ENCODE data around the gene RALBP1.

Gene RALBP1

DNA sequence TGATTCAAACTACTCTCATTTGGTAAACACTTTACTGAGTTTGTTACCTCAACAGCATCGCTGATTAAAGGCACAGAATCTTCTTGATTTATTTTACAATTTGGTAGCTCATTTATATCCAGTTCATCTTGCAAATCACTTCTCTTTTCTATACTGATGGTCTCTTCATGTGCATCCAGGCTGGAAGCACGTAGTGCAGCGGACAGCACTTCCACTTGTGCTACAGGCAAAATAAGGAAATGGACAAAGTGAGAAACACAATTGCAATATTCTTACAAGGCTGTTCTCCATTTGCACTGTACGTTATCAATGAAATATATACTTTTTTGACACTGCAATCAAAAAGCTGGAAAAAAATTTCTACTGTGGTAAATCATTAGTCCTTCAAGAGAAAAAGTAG is 88.0 kb downstream of the RALBP1 start:
- TF ChIP-seq, protein P1, sequence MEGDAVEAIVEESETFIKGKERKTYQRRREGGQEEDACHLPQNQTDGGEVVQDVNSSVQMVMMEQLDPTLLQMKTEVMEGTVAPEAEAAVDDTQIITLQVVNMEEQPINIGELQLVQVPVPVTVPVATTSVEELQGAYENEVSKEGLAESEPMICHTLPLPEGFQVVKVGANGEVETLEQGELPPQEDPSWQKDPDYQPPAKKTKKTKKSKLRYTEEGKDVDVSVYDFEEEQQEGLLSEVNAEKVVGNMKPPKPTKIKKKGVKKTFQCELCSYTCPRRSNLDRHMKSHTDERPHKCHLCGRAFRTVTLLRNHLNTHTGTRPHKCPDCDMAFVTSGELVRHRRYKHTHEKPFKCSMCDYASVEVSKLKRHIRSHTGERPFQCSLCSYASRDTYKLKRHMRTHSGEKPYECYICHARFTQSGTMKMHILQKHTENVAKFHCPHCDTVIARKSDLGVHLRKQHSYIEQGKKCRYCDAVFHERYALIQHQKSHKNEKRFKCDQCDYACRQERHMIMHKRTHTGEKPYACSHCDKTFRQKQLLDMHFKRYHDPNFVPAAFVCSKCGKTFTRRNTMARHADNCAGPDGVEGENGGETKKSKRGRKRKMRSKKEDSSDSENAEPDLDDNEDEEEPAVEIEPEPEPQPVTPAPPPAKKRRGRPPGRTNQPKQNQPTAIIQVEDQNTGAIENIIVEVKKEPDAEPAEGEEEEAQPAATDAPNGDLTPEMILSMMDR (IDR thresholded peaks at IDR 0.05; ENCODE audit: low read depth, low read length) = no peak
- no peak overlapping the region for H3K4me3 ChIP-seq (ENCODE audit: low read depth, low read length)
- in situ Hi-C loops (cut with HindIII; ENCODE audit: low sequenced_read_pairs) = no loop called here
- DNase-seq (ENCODE audit: low read depth, low spot score) = no peak

DNA sequence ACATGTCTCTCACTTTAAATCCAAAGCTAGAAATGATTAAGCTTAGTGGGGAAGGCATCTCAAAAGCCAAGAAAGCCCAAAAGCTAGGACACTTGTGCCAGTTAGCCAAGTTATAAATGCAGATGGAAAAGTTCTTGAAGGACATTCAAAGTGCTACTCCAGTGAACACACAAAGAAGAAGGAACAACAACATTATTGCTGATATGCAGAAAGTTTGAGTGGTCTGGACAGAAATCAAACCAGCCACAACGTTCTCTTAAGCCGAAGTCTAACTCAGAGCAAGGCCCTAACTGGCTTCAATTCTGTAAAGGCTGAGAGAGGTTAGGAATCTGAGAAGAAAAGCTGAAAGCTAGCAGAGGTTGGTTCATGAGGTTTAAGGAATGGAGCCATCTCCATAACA is 90.1 kb downstream of the RALBP1 start:
- DNase-seq (ENCODE audit: low read depth, low spot score) = no peak
- H3K4me3 ChIP-seq (ENCODE audit: low read depth, low read length) = no peak overlapping the region
- TF ChIP-seq, protein P1 (IDR thresholded peaks at IDR 0.05; ENCODE audit: low read depth, low read length) = no peak
- in situ Hi-C loops (cut with HindIII; ENCODE audit: low sequenced_read_pairs) = no loop called here

DNA sequence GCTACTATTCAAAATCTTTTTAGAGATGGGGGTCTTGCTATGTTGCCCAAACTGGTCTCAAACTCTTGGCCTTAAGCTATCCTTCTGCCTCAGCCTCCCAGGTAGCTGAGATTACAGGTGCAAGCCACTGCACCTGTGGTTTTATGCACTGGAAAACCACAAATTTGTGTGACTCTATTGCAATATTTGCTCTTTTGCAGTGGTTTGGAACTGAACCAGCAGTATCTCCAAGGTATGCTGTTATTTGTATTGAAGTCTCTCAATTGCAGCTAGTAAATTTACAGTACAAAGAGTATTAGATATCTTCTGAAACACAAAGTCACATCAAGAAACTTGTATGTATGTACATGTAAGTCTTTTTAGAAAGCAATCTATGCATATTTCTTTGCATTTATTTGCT is 92.9 kb downstream of the RALBP1 start:
- TF ChIP-seq, protein P1 (IDR thresholded peaks at IDR 0.05; ENCODE audit: low read depth, low read length) = no peak
- no peak for DNase-seq (ENCODE audit: low read depth, low spot score)
- in situ Hi-C loops (cut with HindIII; ENCODE audit: low sequenced_read_pairs) = no loop called here
- H3K4me3 ChIP-seq (ENCODE audit: low read depth, low read length) = no peak overlapping the region

DNA sequence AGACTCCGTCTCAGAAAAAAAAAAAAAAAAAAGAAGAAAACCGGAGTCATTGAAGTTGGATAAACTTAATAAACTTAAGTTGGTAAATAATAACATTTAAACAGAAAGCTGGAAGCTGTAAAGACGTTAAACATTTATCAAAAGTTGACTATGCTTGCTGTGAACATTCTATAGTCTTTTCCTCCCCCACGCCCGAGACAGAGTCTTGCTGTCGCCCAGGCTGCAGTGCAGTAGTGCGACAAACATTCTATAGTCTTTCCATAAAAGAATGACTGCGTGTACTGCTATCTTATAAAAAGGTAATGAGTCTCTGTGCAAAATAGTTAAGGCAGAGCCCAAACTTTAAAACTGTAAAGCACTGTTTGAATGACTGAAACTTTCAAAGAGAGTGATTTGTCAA is 93.9 kb downstream of the RALBP1 start:
- in situ Hi-C loops (cut with HindIII; ENCODE audit: low sequenced_read_pairs) = no loop called here
- no peak for DNase-seq (ENCODE audit: low read depth, low spot score)
- no peak overlapping the region for H3K4me3 ChIP-seq (ENCODE audit: low read depth, low read length)
- TF ChIP-seq, protein P1 (IDR thresholded peaks at IDR 0.05; ENCODE audit: low read depth, low read length) = no peak

DNA sequence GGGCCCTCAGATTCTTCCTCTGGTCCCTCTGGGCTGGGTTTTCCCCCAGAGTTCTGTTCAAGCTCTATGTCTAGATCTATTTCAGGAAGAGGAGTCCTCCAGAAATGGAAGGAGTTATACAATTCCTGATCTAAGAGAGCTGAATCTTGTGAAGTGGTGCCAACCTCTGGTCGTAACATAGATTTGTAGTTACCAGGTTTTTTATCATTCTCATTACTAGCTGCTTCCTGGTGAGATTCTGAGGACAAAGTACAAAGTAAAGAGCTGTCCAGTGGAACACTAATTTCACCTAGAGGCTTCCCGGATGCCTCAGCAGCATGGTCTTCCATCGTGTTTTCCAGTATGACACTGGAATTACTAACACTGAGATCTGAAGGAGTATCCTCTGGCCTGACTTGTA is 94.9 kb downstream of the RALBP1 start:
- in situ Hi-C loops (cut with HindIII; ENCODE audit: low sequenced_read_pairs) = no loop called here
- no peak for DNase-seq (ENCODE audit: low read depth, low spot score)
- H3K4me3 ChIP-seq (ENCODE audit: low read depth, low read length) = no peak overlapping the region
- TF ChIP-seq, protein P1 (IDR thresholded peaks at IDR 0.05; ENCODE audit: low read depth, low read length) = no peak

DNA sequence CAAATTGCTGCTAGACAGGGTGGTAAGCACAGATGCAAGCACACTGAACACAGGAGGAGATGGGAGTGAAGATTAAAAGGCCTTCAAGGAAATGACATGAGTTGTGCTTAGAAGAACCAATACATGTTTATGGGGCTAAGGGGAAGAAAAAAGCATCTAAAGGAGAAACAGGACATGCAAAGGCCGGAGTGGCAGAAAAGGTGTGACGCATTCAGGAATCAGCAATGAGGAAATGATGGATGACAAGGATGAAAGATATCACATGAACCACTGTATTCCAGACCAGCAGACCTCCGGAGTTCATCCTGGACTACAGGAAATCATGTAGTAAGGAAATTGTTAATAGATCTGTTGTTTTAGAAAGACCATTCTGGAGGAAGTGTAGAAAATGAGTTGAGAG is 96.2 kb downstream of the RALBP1 start:
- no peak overlapping the region for H3K4me3 ChIP-seq (ENCODE audit: low read depth, low read length)
- DNase-seq (ENCODE audit: low read depth, low spot score) = no peak
- TF ChIP-seq, protein P1 (IDR thresholded peaks at IDR 0.05; ENCODE audit: low read depth, low read length) = no peak
- in situ Hi-C loops (cut with HindIII; ENCODE audit: low sequenced_read_pairs) = no loop called here
